IMR-90 (cell line): Measurements from ENCODE around the gene FSIP1. TPM values are rescaled to one million over a fixed set of nuclear protein-coding genes. Genes with fewer than 3 reads are reported as not detected.
A peak's percentile ranks its signal among the peaks of the same experiment; 100 is the strongest.

Source experiments
- ATAC-seq: fragments of 200-7000 bp; cut with Tn5 transposase; 2 replicates; pipeline ENCODE4 v1.9.1; 2020; ENCODE audit warnings: low read depth, mild to moderate bottlenecking, moderate library complexity
- BruUV-seq: library from RNA; stranded (reverse); fragments of 400-500 nt; replicated peaks from 2 replicates; lab custom pipeline; 2021; lab: Mats Ljungman, UMichigan
- CTCF ChIA-PET: fragments of 300-600 bp; formaldehyde crosslinking; extraction: SDS; loops from one replicate; lab custom pipeline; 2021; ENCODE audit warnings: antibody characterized with exemption; lab: Yijun Ruan, JAX
- POLR2A ChIA-PET: fragments of 300-600 bp; sonication (Branson Sonifier 250); formaldehyde crosslinking; loops from one replicate; lab custom pipeline; 2022; ENCODE audit warnings: antibody characterized with exemption; ENCODE audit not compliant: unreplicated experiment; lab: Charles Lee
- DNase-seq: peaks from one replicate; pipeline ENCODE4 v3.0.0; 2013
- H2AFZ ChIP-seq: replicated peaks from 2 replicates; pipeline ENCODE3; 2013; ENCODE audit warnings: low read length, mild to moderate bottlenecking; ENCODE audit not compliant: poor library complexity
- H2AK5ac ChIP-seq: 2 replicates; pipeline ENCODE4 v1.6.1; 2013; ENCODE audit warnings: low read depth, low read length, inconsistent platforms
- H2AK9ac ChIP-seq: replicated peaks from 2 replicates; pipeline ENCODE3; 2013; ENCODE audit warnings: mild to moderate bottlenecking, low read depth, low read length, moderate library complexity; ENCODE audit not compliant: poor library complexity
- H2BK120ac ChIP-seq: 2 replicates; pipeline ENCODE4 v1.6.1; 2013; ENCODE audit warnings: low read depth, low read length, inconsistent platforms
- H2BK15ac ChIP-seq: 3 replicates; pipeline ENCODE4 v1.6.1; 2013; ENCODE audit warnings: low read depth, low read length, inconsistent platforms
- H2BK20ac ChIP-seq: 2 replicates; pipeline ENCODE4 v1.6.1; 2013; ENCODE audit warnings: low read depth, mild to moderate bottlenecking, inconsistent platforms, low read length, moderate library complexity
- H2BK5ac ChIP-seq: 2 replicates; pipeline ENCODE4 v1.6.1; 2013; ENCODE audit warnings: mild to moderate bottlenecking, low read depth, low read length, inconsistent platforms; ENCODE audit not compliant: poor library complexity, severe bottlenecking
- H3K14ac ChIP-seq: replicated peaks from 2 replicates; pipeline ENCODE4 v1.6.1; 2013; ENCODE audit warnings: low read depth, low read length, inconsistent platforms
- H3K18ac ChIP-seq: 2 replicates; pipeline ENCODE4 v1.6.1; 2013; ENCODE audit warnings: low read depth, low read length, control low read depth
- H3K23ac ChIP-seq: 2 replicates; pipeline ENCODE4 v1.6.1; 2013; ENCODE audit warnings: low read depth, low read length, inconsistent platforms
- H3K27ac ChIP-seq: 2 replicates; pipeline ENCODE4 v1.5.1; 2013; ENCODE audit warnings: mild to moderate bottlenecking, control low read depth, low read length; ENCODE audit not compliant: insufficient read depth
- H3K27me3 ChIP-seq: 2 replicates; pipeline ENCODE4 v1.6.1; 2013; ENCODE audit warnings: low read length; ENCODE audit not compliant: control insufficient read depth, insufficient read depth
- H3K36me3 ChIP-seq: 2 replicates; pipeline ENCODE4 v1.6.1; 2013; ENCODE audit warnings: low read length, mixed read lengths; ENCODE audit not compliant: control insufficient read depth, insufficient read depth
- H3K4ac ChIP-seq: 2 replicates; pipeline ENCODE4 v1.6.1; 2013; ENCODE audit warnings: low read depth, low read length, inconsistent platforms
- H3K4me1 ChIP-seq: 2 replicates; pipeline ENCODE4 v1.6.1; 2013; ENCODE audit warnings: low read length, mixed read lengths; ENCODE audit not compliant: control insufficient read depth, insufficient read depth
- H3K4me2 ChIP-seq: 2 replicates; pipeline ENCODE4 v1.6.1; 2013; ENCODE audit warnings: low read depth, mild to moderate bottlenecking, control low read depth, low read length, moderate library complexity
- H3K4me3 ChIP-seq: 2 replicates; pipeline ENCODE4 v1.5.1; 2013; ENCODE audit warnings: low read depth, mild to moderate bottlenecking, control low read depth, low read length, moderate library complexity; ENCODE audit not compliant: insufficient read depth
- H3K56ac ChIP-seq: 2 replicates; pipeline ENCODE4 v1.6.1; 2013; ENCODE audit warnings: low read length, inconsistent platforms; ENCODE audit not compliant: insufficient read depth; ENCODE audit errors: extremely low read depth
- H3K79me1 ChIP-seq, 2 experiments: 2 replicates each; pipeline ENCODE4 v1.6.1; 2013; ENCODE audit warnings: low read length in 2 of 2, inconsistent platforms in 1 of 2, low read depth in 1 of 2
- H3K9ac ChIP-seq: 2 replicates; pipeline ENCODE4 v1.6.1; 2013; ENCODE audit warnings: low read depth, low read length, control low read depth
- H3K9me1 ChIP-seq: 2 replicates; pipeline ENCODE4 v1.6.1; 2013; ENCODE audit warnings: low read length, inconsistent platforms; ENCODE audit not compliant: insufficient read depth
- H3K9me3 ChIP-seq: 2 replicates; pipeline ENCODE4 v1.6.1; 2013; ENCODE audit warnings: low read length; ENCODE audit not compliant: control insufficient read depth, insufficient read depth
- H4K20me1 ChIP-seq: 2 replicates; pipeline ENCODE4 v1.6.1; 2013; ENCODE audit warnings: low read length, inconsistent platforms; ENCODE audit not compliant: insufficient read depth
- H4K5ac ChIP-seq: 2 replicates; pipeline ENCODE4 v1.6.1; 2013; ENCODE audit warnings: mild to moderate bottlenecking, low read depth, low read length, control low read depth
- H4K8ac ChIP-seq, 2 experiments: 2 replicates each; pipeline ENCODE4 v1.6.1; 2013; ENCODE audit warnings: low read depth in 2 of 2, low read length in 2 of 2, control low read depth in 1 of 2, inconsistent platforms in 1 of 2
- H4K91ac ChIP-seq: 2 replicates; pipeline ENCODE4 v1.6.1; 2013; ENCODE audit warnings: low read depth, low read length, inconsistent platforms; ENCODE audit not compliant: insufficient read depth
- CEBPB ChIP-seq: IDR thresholded peaks from 2 replicates; pipeline ENCODE4 v1.6.1; 2012; ENCODE audit warnings: low read depth, low read length, improper control_type of control experiment
- FOS ChIP-seq: fragments of 150-350 bp; IDR thresholded peaks from 2 replicates; pipeline ENCODE4 v1.6.1; 2016; ENCODE audit warnings: low read depth, low read length
- MXI1 ChIP-seq: IDR thresholded peaks from 2 replicates; pipeline ENCODE4 v1.6.1; 2012; ENCODE audit warnings: low read depth, mild to moderate bottlenecking, low read length, moderate library complexity, borderline replicate concordance
- RCOR1 ChIP-seq: IDR thresholded peaks from 2 replicates; pipeline ENCODE4 v1.6.1; 2012; ENCODE audit warnings: mild to moderate bottlenecking, low read length, improper control_type of control experiment; ENCODE audit not compliant: insufficient replicate concordance
- SMC3 ChIP-seq: fragments of 150-350 bp; IDR thresholded peaks from 2 replicates; pipeline ENCODE4 v1.6.1; 2016; ENCODE audit warnings: low read depth, mild to moderate bottlenecking, antibody characterized with exemption, low read length, moderate library complexity
- WGBS, 2 experiments: methylation state at CpG; one replicate each; pipeline versions ENCODE4 v1.1.5 to v1.1.7; 2013; ENCODE audit warnings: missing lambda C conversion rate in 2 of 2; ENCODE audit not compliant: insufficient read length in 1 of 2; ENCODE audit errors: extremely low coverage in 2 of 2; 5-methylcytosine and 5-hydroxymethylcytosine counted together
- dilution Hi-C: fragments of 300-500 bp; cut with HindIII; formaldehyde crosslinking; loops from one replicate; pipeline ENCODE4 v1.14.3; 2018; ENCODE audit warnings: low sequenced_read_pairs; ENCODE audit not compliant: unreplicated experiment
- in situ Hi-C: fragments of 300-500 bp; cut with MboI; formaldehyde crosslinking; loops from 3 replicates; pipeline ENCODE4 v1.14.3; 2019; ENCODE audit warnings: low sequenced_read_pairs, inconsistent platforms, mixed read lengths
- intact Hi-C: fragments of 100-400 bp; cut with micrococcal nuclease; formaldehyde crosslinking; loops from 2 replicates; pipeline ENCODE4 v1.10.0; 2022
- polyA plus RNA-seq, 3 experiments: library from polyadenylated mRNA; depleted of rRNA; stranded (reverse); fragments of >200 nt; gene quantifications; 2 replicates each; pipeline ENCODE4 v1.2.3, GENCODE V29; 2012; ENCODE audit warnings: low replicate concordance in 1 of 3
- total RNA-seq: library from RNA; depleted of rRNA; stranded (reverse); fragments of >200 nt; gene quantifications from 2 replicates; pipeline ENCODE4 v1.2.3, GENCODE V29; 2012

The FSIP1 gene
- total and polyA plus RNA-seq, 2 of the 4 experiments (the other 2 are of a cell fraction), result 0.10 to 0.18 TPM

GRCh38 chr15:39788108-39788507 is 5.5 kb upstream of the FSIP1 start:
- no peak overlapping the region for H3K56ac ChIP-seq
- no peak for TF ChIP-seq RCOR1
- no peak for TF ChIP-seq CEBPB
- no peak for TF ChIP-seq MXI1
- peak; percentile 49; the same call in 1 of the 2 replicates for TF ChIP-seq FOS
- TF ChIP-seq SMC3, result no peak
- H3K4me3 ChIP-seq, result no peak overlapping the region
- dilution Hi-C loops (no loop called here), intact Hi-C loops (loop anchor here (2.0 to 10.0 kb wide), 5 partner anchors 131 to 1083 kb away; partner anchors contain the start of gene BMF), in situ Hi-C loops (loop anchor here (10.0 kb wide), 1 partner anchor 167 kb away; no protein-coding TSS in a partner anchor)
- H3K4me2 ChIP-seq, result peak overlapping the region; percentile 51
- H4K20me1 ChIP-seq, result peaks cover 4% of the 10 kb centered on the region; the same call in 1 of the 2 replicates
- H3K9me3 ChIP-seq, result no peaks in the 10 kb centered on the region
- H3K27ac ChIP-seq, result peak overlapping the region; percentile 85
- H2AK9ac ChIP-seq, result no peak overlapping the region
- ChIA-PET CTCF (interaction anchor here (0.6 to 2.6 kb wide), 4 partner anchors 15 to 100 kb away, joined by 3 to 9 read pairs (median 6); no protein-coding TSS in a partner anchor), POLR2A (no interaction called here)
- H3K79me1 ChIP-seq, result peaks cover 10 to 65% of the 10 kb centered on the region in 2 experiments; a peak in 3 of 4 replicates
- H3K9me1 ChIP-seq, result peaks cover 7% of the 10 kb centered on the region
- peak overlapping the region; percentile 93 for H3K18ac ChIP-seq
- ATAC-seq (no peak), DNase-seq (peak; percentile 52)
- peak overlapping the region; percentile 5; the same call in 1 of the 2 replicates for H3K9ac ChIP-seq
- H3K4me1 ChIP-seq, result peaks cover 27% of the 10 kb centered on the region
- H2BK5ac ChIP-seq, result peak overlapping the region; percentile 79
- H3K23ac ChIP-seq, result peak overlapping the region; percentile 58; the same call in 1 of the 2 replicates
- H3K4ac ChIP-seq, result peak overlapping the region; percentile 87
- peak overlapping the region; percentile 88 for H2BK20ac ChIP-seq
- H3K14ac ChIP-seq, result peak overlapping the region; percentile 90
- no peaks in the 10 kb centered on the region for H3K27me3 ChIP-seq
- H3K36me3 ChIP-seq, result no peaks in the 10 kb centered on the region
- H2AK5ac ChIP-seq, result peak overlapping the region; percentile 69
- peak overlapping the region; percentile 89 for H4K5ac ChIP-seq
- H2BK120ac ChIP-seq, result peak overlapping the region; percentile 86
- peak overlapping the region; percentile 27; the same call in 2 of the 3 replicates for H2BK15ac ChIP-seq
- WGBS, 2 experiments, result 73% methylated on average over 2 of the region's 4 CpGs; no CpG with 5 or more reads in 1 of the 2 experiments
- H2AFZ ChIP-seq, result no peak overlapping the region
- BruUV-seq, result no TSS peak
- peak overlapping the region; percentile 73 for H4K91ac ChIP-seq
- H4K8ac ChIP-seq, result peak overlapping the region; percentile 9 to 72; a peak in 3 of 4 replicates
